ENCODE results near the gene TLCD3A.
A peak's percentile ranks its signal among the peaks of the same experiment; 100 is the strongest.

GRCh38 chr17:688100-688989 lies 44.1 kb upstream of the TLCD3A start:
- no peak for TF ChIP-seq RFX5 (IDR thresholded peaks at IDR 0.05; ENCODE audit: low read depth, low read length)
- TF ChIP-seq RAD21 (CRISPR knock-in tag; conservative IDR thresholded peaks at IDR 0.05 in 1 of 2, IDR thresholded peaks at IDR 0.05 in 1 of 2), result peak in 1 of 2 experiments; percentile 56; a peak in 2 of 4 replicates
- TF ChIP-seq ZBTB11 (CRISPR knock-in tag; IDR thresholded peaks at IDR 0.05), result no peak

Measured in K562 (cell line).